PFSK-1 (cell line): ENCODE results near the gene PARP2.

ENCODE experiments used
- FOXP2 ChIP-seq: optimal IDR thresholded peaks from 2 replicates; pipeline ENCODE3; 2011; ENCODE audit warnings: borderline replicate concordance, control low read depth, inconsistent platforms; ENCODE audit not compliant: insufficient read depth; ENCODE audit errors: extremely low read length, extremely low read depth
- POLR2AphosphoS5 ChIP-seq: IDR thresholded peaks from 2 replicates; pipeline ENCODE4 v1.6.1; 2012; ENCODE audit warnings: low read depth, mild to moderate bottlenecking, control low read depth, low read length, moderate library complexity
- SIN3A ChIP-seq: IDR thresholded peaks from 2 replicates; pipeline ENCODE4 v1.6.1; 2012; ENCODE audit warnings: mild to moderate bottlenecking, low read length, moderate library complexity, borderline replicate concordance; ENCODE audit not compliant: insufficient read depth
- TAF1 ChIP-seq: IDR thresholded peaks from 2 replicates; pipeline ENCODE4 v1.6.1; 2012; ENCODE audit warnings: low read length, control low read depth, borderline replicate concordance; ENCODE audit not compliant: insufficient read depth
- TF ChIP-seq, protein P1 (sequence below), 2 experiments: IDR thresholded peaks; 2 replicates each; pipeline versions ENCODE4 v1.6.1 to v1.8.0; 2011 to 2012; ENCODE audit warnings: low read depth in 2 of 2, low read length in 2 of 2, control low read depth in 1 of 2, inconsistent platforms in 1 of 2, mild to moderate bottlenecking in 1 of 2, moderate library complexity in 1 of 2; ENCODE audit not compliant: insufficient read depth in 1 of 2

The PARP2 gene

DNA sequence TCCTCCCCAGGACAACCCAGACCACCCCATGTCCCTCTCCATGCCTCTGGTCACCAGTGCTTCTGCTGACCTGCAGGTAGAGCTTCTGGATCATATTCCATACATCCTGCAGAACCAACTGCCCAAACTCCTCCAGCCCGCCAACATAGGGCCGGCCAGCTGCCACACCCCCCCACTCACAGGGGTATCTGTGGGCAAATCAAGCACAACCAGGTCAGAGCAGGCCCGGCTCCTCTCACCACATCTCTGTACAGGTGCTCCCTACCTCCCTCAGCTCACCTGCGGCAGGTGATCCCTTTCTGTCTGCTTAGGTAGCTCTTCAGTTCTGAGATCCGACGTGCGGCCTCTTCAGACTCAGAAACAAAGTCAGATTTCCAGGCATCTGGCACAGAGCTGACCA is 40.9 kb downstream of the PARP2 start:
- no peak for TF ChIP-seq TAF1
- TF ChIP-seq, protein P1, sequence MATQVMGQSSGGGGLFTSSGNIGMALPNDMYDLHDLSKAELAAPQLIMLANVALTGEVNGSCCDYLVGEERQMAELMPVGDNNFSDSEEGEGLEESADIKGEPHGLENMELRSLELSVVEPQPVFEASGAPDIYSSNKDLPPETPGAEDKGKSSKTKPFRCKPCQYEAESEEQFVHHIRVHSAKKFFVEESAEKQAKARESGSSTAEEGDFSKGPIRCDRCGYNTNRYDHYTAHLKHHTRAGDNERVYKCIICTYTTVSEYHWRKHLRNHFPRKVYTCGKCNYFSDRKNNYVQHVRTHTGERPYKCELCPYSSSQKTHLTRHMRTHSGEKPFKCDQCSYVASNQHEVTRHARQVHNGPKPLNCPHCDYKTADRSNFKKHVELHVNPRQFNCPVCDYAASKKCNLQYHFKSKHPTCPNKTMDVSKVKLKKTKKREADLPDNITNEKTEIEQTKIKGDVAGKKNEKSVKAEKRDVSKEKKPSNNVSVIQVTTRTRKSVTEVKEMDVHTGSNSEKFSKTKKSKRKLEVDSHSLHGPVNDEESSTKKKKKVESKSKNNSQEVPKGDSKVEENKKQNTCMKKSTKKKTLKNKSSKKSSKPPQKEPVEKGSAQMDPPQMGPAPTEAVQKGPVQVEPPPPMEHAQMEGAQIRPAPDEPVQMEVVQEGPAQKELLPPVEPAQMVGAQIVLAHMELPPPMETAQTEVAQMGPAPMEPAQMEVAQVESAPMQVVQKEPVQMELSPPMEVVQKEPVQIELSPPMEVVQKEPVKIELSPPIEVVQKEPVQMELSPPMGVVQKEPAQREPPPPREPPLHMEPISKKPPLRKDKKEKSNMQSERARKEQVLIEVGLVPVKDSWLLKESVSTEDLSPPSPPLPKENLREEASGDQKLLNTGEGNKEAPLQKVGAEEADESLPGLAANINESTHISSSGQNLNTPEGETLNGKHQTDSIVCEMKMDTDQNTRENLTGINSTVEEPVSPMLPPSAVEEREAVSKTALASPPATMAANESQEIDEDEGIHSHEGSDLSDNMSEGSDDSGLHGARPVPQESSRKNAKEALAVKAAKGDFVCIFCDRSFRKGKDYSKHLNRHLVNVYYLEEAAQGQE (IDR thresholded peaks at IDR 0.05; ENCODE audit: insufficient read depth in 1 of 2, low read depth in 2 of 2, low read length in 2 of 2) = no peak
- TF ChIP-seq FOXP2 = no peak
- no peak for TF ChIP-seq SIN3A
- TF ChIP-seq POLR2AphosphoS5 = no peak

DNA sequence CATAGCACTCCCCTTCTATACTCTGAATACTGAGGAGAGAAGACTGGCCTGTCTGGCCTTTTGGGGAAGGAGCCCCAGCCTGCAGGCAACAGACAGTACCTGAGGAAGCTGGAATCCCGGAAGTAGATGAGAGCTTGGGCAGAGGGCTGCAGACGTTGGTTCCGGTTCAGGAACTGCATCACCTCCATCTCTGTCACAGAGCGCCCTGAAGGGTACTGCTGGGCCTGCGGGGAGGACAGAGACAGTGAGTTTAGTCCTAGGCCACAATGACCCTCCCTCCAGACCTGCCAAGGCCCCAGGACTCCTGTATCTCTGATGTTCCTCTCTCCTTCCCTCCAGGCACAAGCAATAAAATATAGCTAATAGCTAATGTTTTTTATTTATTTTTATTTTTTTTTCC is 41.5 kb downstream of the PARP2 start:
- TF ChIP-seq POLR2AphosphoS5 (no peak), SIN3A (no peak), FOXP2 (no peak), TAF1 (no peak)
- TF ChIP-seq, protein P1 (IDR thresholded peaks at IDR 0.05; ENCODE audit: insufficient read depth in 1 of 2, low read depth in 2 of 2, low read length in 2 of 2) = no peak

DNA sequence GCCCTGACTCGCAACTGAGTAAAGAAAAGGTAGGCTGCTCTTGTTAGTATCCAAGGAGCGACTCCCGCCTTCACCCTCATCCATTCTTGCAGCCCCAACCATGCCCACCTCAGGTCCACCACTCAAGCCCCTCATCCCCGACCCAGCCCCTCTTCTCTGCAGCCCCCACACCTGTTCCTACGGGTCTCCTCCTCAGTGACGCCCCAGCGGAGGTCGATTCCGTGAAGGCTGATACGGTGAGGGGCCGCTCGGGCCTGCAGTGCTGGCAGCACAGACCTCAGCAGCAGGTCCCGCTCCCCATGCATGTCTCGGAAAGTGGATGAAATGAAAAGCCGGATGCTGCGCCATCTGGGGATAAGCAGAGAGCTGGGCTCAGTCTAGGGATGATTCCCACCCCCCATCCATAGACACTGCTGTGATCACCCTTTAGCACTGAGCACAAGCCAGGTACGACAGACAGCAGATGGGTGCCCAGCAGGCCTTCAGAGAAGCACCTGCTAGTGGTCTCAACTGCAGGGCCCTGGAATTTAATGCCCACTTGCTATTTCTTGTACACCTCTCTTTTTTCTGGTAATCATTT is 42.9 kb downstream of the PARP2 start:
- TF ChIP-seq SIN3A = no peak
- no peak for TF ChIP-seq FOXP2
- TF ChIP-seq TAF1 = no peak

DNA sequence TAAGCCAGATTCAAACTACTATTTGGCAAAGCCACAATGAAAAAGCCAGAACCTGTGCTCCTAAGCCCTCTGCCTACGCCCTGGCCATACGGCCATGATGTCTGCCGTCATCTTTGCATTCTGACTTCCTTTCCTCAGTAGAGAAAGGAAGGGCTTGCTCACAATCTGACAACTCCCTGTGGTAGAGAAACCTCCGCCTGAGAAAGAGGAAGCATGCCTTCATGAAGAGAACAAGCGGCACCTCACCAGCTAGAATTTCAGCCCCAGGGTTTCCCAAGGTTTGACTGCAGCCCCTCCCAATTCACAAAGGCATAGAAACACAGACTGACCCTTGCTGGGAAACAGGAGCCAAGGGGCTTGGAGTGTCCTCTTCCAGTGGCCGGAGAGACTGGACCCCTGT is 44.1 kb downstream of the PARP2 start:
- TF ChIP-seq, protein P1 (IDR thresholded peaks at IDR 0.05; ENCODE audit: insufficient read depth in 1 of 2, low read depth in 2 of 2, low read length in 2 of 2) = no peak
- no peak for TF ChIP-seq POLR2AphosphoS5
- no peak for TF ChIP-seq FOXP2
- TF ChIP-seq TAF1 = no peak
- no peak for TF ChIP-seq SIN3A

DNA sequence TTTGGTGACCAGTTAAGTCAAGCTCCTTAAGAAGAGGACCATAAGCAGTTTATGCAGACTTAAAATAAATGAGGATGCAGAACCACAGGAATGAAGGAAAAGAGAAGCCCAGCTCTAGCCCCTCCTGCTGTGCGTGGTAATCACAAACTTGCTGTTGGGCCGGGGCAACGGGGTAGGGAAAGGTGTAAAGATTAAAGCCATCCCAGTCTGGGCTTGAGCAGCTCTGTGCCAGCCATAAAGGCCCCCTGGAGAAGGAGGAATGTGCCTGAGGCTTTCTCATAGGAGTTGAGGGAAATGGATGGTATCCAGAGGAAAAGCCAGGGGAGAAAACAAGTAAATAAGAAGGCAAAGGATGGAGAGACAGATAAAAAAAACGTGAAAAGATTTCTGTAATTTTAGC is 44.7 kb downstream of the PARP2 start:
- TF ChIP-seq SIN3A (no peak), POLR2AphosphoS5 (no peak), TAF1 (no peak), FOXP2 (no peak)
- TF ChIP-seq, protein P1 (IDR thresholded peaks at IDR 0.05; ENCODE audit: insufficient read depth in 1 of 2, low read depth in 2 of 2, low read length in 2 of 2) = no peak
